CD4-positive, alpha-beta T cell (primary cell): ENCODE measurements around the gene SOX13. TPM values are rescaled to one million over a fixed set of nuclear protein-coding genes. Genes with fewer than 3 reads are reported as not detected.

ENCODE experiments used
- ATAC-seq: fragments of 200-7000 bp; cut with Tn5 transposase; one replicate; pipeline ENCODE4 v1.10.0; 2022; ENCODE audit warnings: mild to moderate bottlenecking; ENCODE audit not compliant: poor library complexity
- CTCF ChIA-PET: fragments of 350-600 bp; sonication (Branson Sonifier 250); formaldehyde crosslinking; loops from one replicate; lab custom pipeline; 2021; ENCODE audit warnings: antibody characterized with exemption, inconsistent platforms; lab: Charles Lee
- POLR2A ChIA-PET: fragments of 350-600 bp; sonication (Branson Sonifier 250); formaldehyde crosslinking; loops from one replicate; lab custom pipeline; 2021; ENCODE audit warnings: antibody characterized with exemption, inconsistent platforms; lab: Charles Lee
- DNase-seq, 14 experiments: peaks; one replicate each; pipeline ENCODE4 v3.0.0-alpha.2; 2013 to 2020; ENCODE audit warnings: mixed read lengths in 2 of 14
- H3K27ac ChIP-seq, 2 donors: one replicate each; pipeline versions ENCODE4 v1.5.1 to v1.7.0; 2013; ENCODE audit warnings: low read length in 2 of 2, low read depth in 1 of 2, mild to moderate bottlenecking in 1 of 2
- H3K27me3 ChIP-seq, 2 experiments: 1 replicate in 1 of 2; 2 replicates in 1 of 2; pipeline versions ENCODE4 v1.6.1 to v1.7.0; 2013; ENCODE audit warnings: low read length in 2 of 2, control low read depth in 1 of 2, mild to moderate bottlenecking in 1 of 2, moderate library complexity in 1 of 2; ENCODE audit not compliant: insufficient read depth in 2 of 2, control insufficient read depth in 1 of 2
- H3K36me3 ChIP-seq: one replicate; pipeline ENCODE4 v1.6.1; 2013; ENCODE audit warnings: low read length, control low read depth; ENCODE audit not compliant: insufficient read depth
- H3K4me1 ChIP-seq: one replicate; pipeline ENCODE4 v1.6.1; 2013; ENCODE audit warnings: low read length, control low read depth; ENCODE audit not compliant: insufficient read depth
- H3K4me3 ChIP-seq: one replicate; pipeline ENCODE4 v1.5.1; 2013; ENCODE audit warnings: mild to moderate bottlenecking, low read length, moderate library complexity
- H3K9me3 ChIP-seq, 2 experiments: 1 replicate in 1 of 2; 2 replicates in 1 of 2; pipeline versions ENCODE4 v1.6.1 to v1.7.0; 2013; ENCODE audit warnings: low read length in 2 of 2, mild to moderate bottlenecking in 2 of 2, control low read depth in 1 of 2, moderate library complexity in 1 of 2; ENCODE audit not compliant: control insufficient read depth in 1 of 2, insufficient read depth in 1 of 2
- H3K27ac Mint-ChIP-seq: one replicate; pipeline ENCODE4 v1.8.0; 2020; ENCODE audit warnings: mixed read lengths
- H3K27me3 Mint-ChIP-seq: one replicate; pipeline ENCODE4 v1.8.0; 2021; ENCODE audit warnings: mixed read lengths
- H3K36me3 Mint-ChIP-seq: one replicate; pipeline ENCODE4 v1.8.0; 2021; ENCODE audit warnings: low read depth, mixed read lengths
- H3K4me1 Mint-ChIP-seq: one replicate; pipeline ENCODE4 v1.8.0; 2021; ENCODE audit warnings: low read depth, mixed read lengths
- H3K4me3 Mint-ChIP-seq: one replicate; pipeline ENCODE4 v1.8.0; 2020; ENCODE audit warnings: mild to moderate bottlenecking, mixed read lengths
- H3K9me3 Mint-ChIP-seq: one replicate; pipeline ENCODE4 v1.8.0; 2020; ENCODE audit warnings: mixed read lengths
- intact Hi-C, 2 experiments: fragments of 100-400 bp; cut with DNase I in 1 of 2; cut with micrococcal nuclease in 1 of 2; formaldehyde crosslinking; loops; one replicate each; pipeline versions ENCODE4 v1.15.1 to v1.9.0; 2023 to 2025; cut with DNase I, micrococcal nuclease
- total RNA-seq, 174 experiments: library from RNA in 2 of 174; stranded (reverse) in 2 of 174; gene quantifications; one replicate each; pipeline ENCODE4 v1.2.3 and lab custom pipeline; 2021 to 2026
- TF ChIP-seq, protein P1 (sequence below): fragments of 200-600 bp; IDR thresholded peaks from one replicate; pipeline ENCODE4 v1.8.0; 2022; ENCODE audit warnings: antibody characterized with exemption, mild to moderate bottlenecking

The SOX13 gene
- total RNA-seq, 2 experiments from 2014 or later = 1.8 to 1.9 TPM

DNA sequence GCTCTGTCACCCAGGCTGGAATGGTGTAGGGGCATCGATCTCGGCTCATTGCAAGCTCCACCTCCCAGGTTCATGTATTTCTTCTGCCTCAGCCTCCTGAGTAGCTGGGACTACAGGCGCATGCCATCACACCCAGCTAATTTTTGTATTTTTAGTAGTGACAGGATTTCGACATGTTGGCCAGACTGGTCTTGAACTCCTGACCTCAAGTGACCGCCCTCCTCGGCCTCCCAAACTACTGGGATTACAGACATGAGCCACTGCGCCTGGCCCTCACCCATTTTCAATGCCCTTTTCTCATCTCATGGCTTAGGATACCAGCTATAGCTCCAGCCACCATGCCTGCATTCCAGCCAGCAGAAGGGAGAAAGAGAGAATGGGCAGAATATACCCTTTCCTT is 12.9 kb upstream of the SOX13 start:
- intact Hi-C loops = no loop called here
- TF ChIP-seq, protein P1, sequence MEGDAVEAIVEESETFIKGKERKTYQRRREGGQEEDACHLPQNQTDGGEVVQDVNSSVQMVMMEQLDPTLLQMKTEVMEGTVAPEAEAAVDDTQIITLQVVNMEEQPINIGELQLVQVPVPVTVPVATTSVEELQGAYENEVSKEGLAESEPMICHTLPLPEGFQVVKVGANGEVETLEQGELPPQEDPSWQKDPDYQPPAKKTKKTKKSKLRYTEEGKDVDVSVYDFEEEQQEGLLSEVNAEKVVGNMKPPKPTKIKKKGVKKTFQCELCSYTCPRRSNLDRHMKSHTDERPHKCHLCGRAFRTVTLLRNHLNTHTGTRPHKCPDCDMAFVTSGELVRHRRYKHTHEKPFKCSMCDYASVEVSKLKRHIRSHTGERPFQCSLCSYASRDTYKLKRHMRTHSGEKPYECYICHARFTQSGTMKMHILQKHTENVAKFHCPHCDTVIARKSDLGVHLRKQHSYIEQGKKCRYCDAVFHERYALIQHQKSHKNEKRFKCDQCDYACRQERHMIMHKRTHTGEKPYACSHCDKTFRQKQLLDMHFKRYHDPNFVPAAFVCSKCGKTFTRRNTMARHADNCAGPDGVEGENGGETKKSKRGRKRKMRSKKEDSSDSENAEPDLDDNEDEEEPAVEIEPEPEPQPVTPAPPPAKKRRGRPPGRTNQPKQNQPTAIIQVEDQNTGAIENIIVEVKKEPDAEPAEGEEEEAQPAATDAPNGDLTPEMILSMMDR = no peak
- no peaks in the 10 kb centered on the region for H3K9me3 Mint-ChIP-seq
- Histone ChIP-seq H3K36me3 (no peaks in the 10 kb centered on the region), H3K9me3 (no peaks in the 10 kb centered on the region), H3K27me3 (no peaks in the 10 kb centered on the region), H3K4me1 (peaks cover 2% of the 10 kb centered on the region), H3K4me3 (no peak overlapping the region), H3K27ac (no peak overlapping the region)
- ChIA-PET POLR2A (no interaction called here), CTCF (interaction anchor here (0.7 kb wide), 1 partner anchor 516 kb away, joined by 6 read pairs; no protein-coding TSS in a partner anchor)
- no peaks in the 10 kb centered on the region for H3K27me3 Mint-ChIP-seq
- ATAC-seq (no peak), DNase-seq (no peak)
- H3K27ac Mint-ChIP-seq = no peak overlapping the region
- H3K36me3 Mint-ChIP-seq = no peaks in the 10 kb centered on the region
- H3K4me1 Mint-ChIP-seq = no peaks in the 10 kb centered on the region
- no peak overlapping the region for H3K4me3 Mint-ChIP-seq

DNA sequence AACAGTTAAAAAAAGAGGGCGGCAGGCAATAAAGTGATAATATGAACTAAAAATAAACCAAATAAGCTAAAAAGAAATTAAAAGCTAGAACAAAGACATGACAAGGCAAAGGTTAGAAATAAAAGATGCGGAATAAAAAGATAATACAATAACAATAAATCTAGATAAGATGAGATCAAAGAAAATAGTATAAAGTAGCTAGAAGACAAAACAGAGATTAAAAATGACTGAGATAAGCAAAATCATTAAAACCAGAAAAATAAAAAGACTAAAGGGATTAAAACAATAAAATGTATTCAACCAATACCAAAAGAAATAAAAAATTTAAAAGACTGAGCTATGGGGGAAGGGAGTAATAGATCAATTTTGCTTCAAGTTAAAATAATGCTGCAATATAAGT is 10.8 kb upstream of the SOX13 start:
- no peaks in the 10 kb centered on the region for H3K4me1 Mint-ChIP-seq
- TF ChIP-seq, protein P1 = no peak
- H3K9me3 Mint-ChIP-seq = no peaks in the 10 kb centered on the region
- ChIA-PET CTCF (no interaction called here), POLR2A (no interaction called here)
- DNase-seq (no peak), ATAC-seq (no peak)
- H3K27me3 Mint-ChIP-seq = no peaks in the 10 kb centered on the region
- Histone ChIP-seq H3K27ac (no peak overlapping the region), H3K4me1 (peaks cover 8% of the 10 kb centered on the region), H3K9me3 (no peaks in the 10 kb centered on the region), H3K4me3 (no peak overlapping the region), H3K36me3 (no peaks in the 10 kb centered on the region), H3K27me3 (no peaks in the 10 kb centered on the region)
- H3K27ac Mint-ChIP-seq = no peak overlapping the region
- H3K36me3 Mint-ChIP-seq = no peaks in the 10 kb centered on the region
- intact Hi-C loops = no loop called here
- H3K4me3 Mint-ChIP-seq = no peak overlapping the region

DNA sequence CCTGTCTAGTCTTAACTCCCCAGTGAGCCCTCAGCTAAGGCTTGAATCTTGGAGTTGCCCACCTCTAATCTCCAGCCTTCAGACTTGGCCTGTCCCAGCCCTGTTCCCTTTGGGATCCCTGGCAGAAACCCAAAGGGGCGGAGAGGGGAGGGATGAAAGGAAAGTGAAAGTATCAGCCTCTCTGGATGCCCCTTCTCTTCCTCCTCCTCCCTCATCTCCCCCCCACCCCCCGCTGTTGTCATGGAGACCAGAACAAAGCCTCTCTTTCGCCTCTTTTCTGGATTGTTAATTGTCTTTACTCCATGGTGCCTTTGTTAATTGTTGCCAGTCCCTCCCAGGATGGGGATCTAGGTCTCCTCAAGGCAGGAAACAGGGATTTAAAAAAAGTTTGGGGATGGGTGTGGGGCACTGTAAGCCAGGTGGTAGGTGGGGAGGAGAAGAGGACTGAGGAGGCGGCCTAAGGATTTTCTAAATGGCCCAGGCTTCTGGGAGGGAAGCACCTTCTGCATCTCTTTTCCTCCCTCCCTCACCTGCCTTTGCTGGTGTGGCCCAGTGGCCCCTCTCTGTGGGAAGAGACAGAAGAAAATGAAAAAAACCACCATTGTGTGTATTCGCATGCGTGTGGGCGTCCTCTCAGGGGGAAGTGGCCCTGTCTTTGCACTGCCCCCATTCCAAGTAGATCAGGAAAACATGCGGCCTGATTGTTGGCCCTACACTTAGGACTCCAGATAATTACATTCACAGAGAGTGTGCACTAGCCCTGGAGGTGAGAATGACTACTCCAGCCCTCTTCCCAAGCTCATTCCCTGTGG is 7.5 kb upstream of the SOX13 start:
- Mint-ChIP-seq H3K4me3 (peak overlapping the region; percentile 4), H3K27me3 (peaks cover 26% of the 10 kb centered on the region), H3K9me3 (peaks cover 2% of the 10 kb centered on the region), H3K36me3 (no peaks in the 10 kb centered on the region), H3K27ac (no peak overlapping the region), H3K4me1 (no peaks in the 10 kb centered on the region)
- ChIA-PET POLR2A (no interaction called here), CTCF (no interaction called here)
- no peak for ATAC-seq
- Histone ChIP-seq H3K36me3 (no peaks in the 10 kb centered on the region), H3K4me1 (peaks cover 8% of the 10 kb centered on the region), H3K27me3 (no peaks in the 10 kb centered on the region), H3K4me3 (no peak overlapping the region), H3K9me3 (no peaks in the 10 kb centered on the region), H3K27ac (no peak overlapping the region)
- no peak for DNase-seq
- intact Hi-C loops = no loop called here
- TF ChIP-seq, protein P1 = no peak
